Adrenal gland (tissue), 12 donors: ENCODE data around the gene TBX3. TPM values are rescaled to one million over a fixed set of nuclear protein-coding genes. Genes with fewer than 3 reads are reported as not detected.

Experiments used
- DNase-seq, 7 donors: peaks; one replicate each; pipeline ENCODE4 v3.0.0-alpha.2; 2019 to 2020
- H3K27ac ChIP-seq, 5 donors: fragments of 200-600 bp; sonication (generic) in 4 of 5; 1 replicate in 3 of 5; 2 replicates in 2 of 5; pipeline versions ENCODE4 v1.5.1 to v1.8.0; 2016 to 2020; ENCODE audit warnings: mild to moderate bottlenecking in 1 of 5
- H3K27me3 ChIP-seq: fragments of 200-600 bp; 2 replicates; pipeline ENCODE4 v1.8.0; 2021
- H3K36me3 ChIP-seq, 2 donors: fragments of 200-600 bp; replicated peaks in 1 of 2; 1 replicate in 1 of 2; 2 replicates in 1 of 2; pipeline versions ENCODE4 v1.5.1 to v1.8.0; 2018 to 2022
- H3K4me1 ChIP-seq, 2 donors: fragments of 200-600 bp; replicated peaks in 1 of 2; 1 replicate in 1 of 2; 2 replicates in 1 of 2; pipeline versions ENCODE4 v1.5.1 to v1.8.0; 2018 to 2021
- H3K4me3 ChIP-seq, 4 donors: fragments of 200-600 bp; sonication (generic) in 3 of 4; one replicate each; pipeline ENCODE4 v1.5.1; 2016 to 2018
- H3K9me3 ChIP-seq, 3 donors: fragments of 200-600 bp; sonication (generic) in 1 of 3; replicated peaks in 1 of 3; 1 replicate in 2 of 3; 2 replicates in 1 of 3; pipeline versions ENCODE4 v1.5.1 to v1.8.0; 2016 to 2021
- CTCF ChIP-seq, 6 experiments: fragments of 450-650 bp in 4 of 6; fragments of 200-600 bp in 2 of 6; sonication (generic) in 1 of 6; IDR thresholded peaks; 1 replicate in 5 of 6; 2 replicates in 1 of 6; pipeline versions ENCODE4 v1.5.1 to v1.8.0; 2016 to 2021; ENCODE audit warnings: antibody characterized with exemption in 6 of 6, mild to moderate bottlenecking in 2 of 6, moderate library complexity in 1 of 6
- POLR2A ChIP-seq, 2 donors: fragments of 450-650 bp; IDR thresholded peaks; one replicate each; pipeline ENCODE4 v1.6.1; 2017; ENCODE audit warnings: antibody characterized with exemption in 2 of 2, mild to moderate bottlenecking in 2 of 2, moderate library complexity in 1 of 2
- WGBS, 4 donors: extraction: QIAGEN DNeasy Blood & Tissue Kit in 2 of 4; methylation state at CpG; one replicate each; pipeline versions ENCODE4 v1.1.5 to v1.1.7; 2013 to 2017; 5-methylcytosine and 5-hydroxymethylcytosine counted together
- intact Hi-C, 2 donors: fragments of 100-400 bp; cut with DNase I; formaldehyde crosslinking; loops; one replicate each; pipeline versions ENCODE4 v1.14.1 to v1.15.0; 2022 to 2023
- polyA plus RNA-seq, 3 donors: library from polyadenylated mRNA; stranded (reverse); fragments of 200-250 nt in 2 of 3; fragments of 350-450 nt in 1 of 3; fragmentation: Illumina TruSeq in 1 of 3; extraction: RNeasy Lipid Tissue Mini Kit (QIAGEN cat#74804) in 1 of 3; gene quantifications; one replicate each; pipeline ENCODE4 v1.2.3, GENCODE V29; 2013 to 2014
- total RNA-seq, 9 donors: library from RNA; depleted of rRNA in 4 of 9; stranded (reverse); fragments of >200 nt in 4 of 9; fragments of 120-200 nt in 1 of 9; fragmentation: NEBNext Ultra II Directional in 1 of 9; extraction: Animal tissue kit (Norgen Biotek cat#: 25700) in 1 of 9; gene quantifications; one replicate each; pipeline versions ENCODE4 v1.1.0 to v1.2.4, GENCODE V29; 2013 to 2023
- donor health status: healthy with polysubstance abuse.
- donor health status: Bipolar disorder and iron deficiency.
- donor health status: DM: yes; HTN: yes; CAD: no.
- donor health status: DM: no; HTN: no; CAD: no.
- donor health status: DM: no; HTN: no; CAD: no.
- donor health status: DM: yes; HTN: yes; CAD: no.

Gene TBX3
- total and polyA plus RNA-seq, 12 donors, result 156 to 602 (median 354) TPM

GRCh38 chr12:114664651-114665320 lies 19.2 kb downstream of the TBX3 start:
- Histone ChIP-seq H3K36me3 (no peaks in the 10 kb centered on the region), H3K27ac (no peak overlapping the region), H3K9me3 (no peaks in the 10 kb centered on the region), H3K4me3 (no peak overlapping the region), H3K27me3 (no peaks in the 10 kb centered on the region), H3K4me1 (peaks cover 4 to 18% of the 10 kb centered on the region in 2 donors)
- intact Hi-C loops, result loop anchor here (5.0 kb wide), 4 partner anchors 37 to 1253 kb away; no protein-coding TSS in a partner anchor
- TF ChIP-seq CTCF (IDR thresholded peaks at IDR 0.05), result no peak
- TF ChIP-seq POLR2A (IDR thresholded peaks at IDR 0.05), result no peak
- 48 to 65% (median 56%) methylated on average over 24 to 47 of the region's 47 CpGs for WGBS, 4 donors
- no peak for DNase-seq

- H3K4me1 ChIP-seq, result peaks cover 10 to 32% of the 10 kb centered on the region in 2 donors
- intact Hi-C loops, result loop anchor here (5.0 kb wide), 3 partner anchors 35 to 1255 kb away; no protein-coding TSS in a partner anchor
- peak overlapping the region in 4 of 5 donors; percentile 15 to 82 (median 47) for H3K27ac ChIP-seq
- DNase-seq, result peak; percentile 85 to 98 (median 95)
- H3K36me3 ChIP-seq, result no peaks in the 10 kb centered on the region
- no peak overlapping the region for H3K4me3 ChIP-seq
- no peaks in the 10 kb centered on the region for H3K27me3 ChIP-seq
- 0 to 2% (median 1%) methylated on average over 3 of the region's 3 CpGs for WGBS, 4 donors
- TF ChIP-seq CTCF (IDR thresholded peaks at IDR 0.05) (peak; percentile 90 to 99 (median 97)), POLR2A (IDR thresholded peaks at IDR 0.05) (peak in 1 of 2 donors; percentile 9)
- H3K9me3 ChIP-seq, result no peaks in the 10 kb centered on the region
Observed at GRCh38 chr12:114662512-114663177, 21.3 kb downstream of the TBX3 start.

DNA sequence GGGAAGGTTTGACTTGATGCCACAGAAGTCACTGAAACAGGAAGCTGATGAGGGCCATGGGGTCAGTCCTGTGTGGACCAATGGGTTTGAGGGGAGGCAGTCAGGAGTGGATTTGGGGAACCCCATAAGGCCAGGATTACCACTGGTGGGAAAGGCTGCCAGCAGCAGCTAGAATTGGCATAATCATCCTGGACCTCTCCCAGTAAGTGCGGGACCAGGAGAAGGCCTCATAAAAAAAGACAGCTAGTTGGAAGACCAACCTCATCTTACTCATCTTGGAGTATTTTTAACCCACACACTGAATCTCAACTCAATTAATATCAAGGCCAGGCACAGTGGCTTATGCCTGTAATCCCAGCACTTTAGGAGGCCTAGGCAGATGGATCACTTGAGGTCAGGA lies 22.7 kb downstream of the TBX3 start:
- no peaks in the 10 kb centered on the region for H3K27me3 ChIP-seq
- DNase-seq, result no peak
- H3K36me3 ChIP-seq, result no peaks in the 10 kb centered on the region
- H3K4me1 ChIP-seq, result peaks cover 21 to 38% of the 10 kb centered on the region in 2 donors
- H3K27ac ChIP-seq, result peak overlapping the region in 1 of 5 donors; percentile 33
- H3K4me3 ChIP-seq, result no peak overlapping the region
- no peaks in the 10 kb centered on the region for H3K9me3 ChIP-seq
- intact Hi-C loops, result loop anchor here (5.0 kb wide), 3 partner anchors 34 to 1256 kb away; no protein-coding TSS in a partner anchor
- no peak for TF ChIP-seq CTCF (IDR thresholded peaks at IDR 0.05)
- no peak for TF ChIP-seq POLR2A (IDR thresholded peaks at IDR 0.05)
- 31 to 56% (median 40%) methylated on average over 1 of the region's 1 CpG for WGBS, 4 donors

- Histone ChIP-seq H3K4me1 (peaks cover 26 to 44% of the 10 kb centered on the region in 2 donors), H3K9me3 (no peaks in the 10 kb centered on the region), H3K27ac (peak overlapping the region in 3 of 5 donors; percentile 35 to 79 (median 49)), H3K4me3 (no peak overlapping the region), H3K27me3 (no peaks in the 10 kb centered on the region), H3K36me3 (no peaks in the 10 kb centered on the region)
- TF ChIP-seq CTCF (IDR thresholded peaks at IDR 0.05) (no peak), POLR2A (IDR thresholded peaks at IDR 0.05) (no peak)
- intact Hi-C loops, result no loop called here
- no peak for DNase-seq
Observed at GRCh38 chr12:114659084-114659483, 24.9 kb downstream of the TBX3 start.
